Astrocyte of the spinal cord (primary cell): ENCODE results near the gene LPP.

Experiments used
- DNase-seq: peaks from one replicate; pipeline ENCODE4 v3.0.0; 2011; ENCODE audit warnings: low read depth, low spot score
- H3K4me3 ChIP-seq: 2 replicates; pipeline ENCODE4 v1.5.1; 2011; ENCODE audit warnings: low read depth, mild to moderate bottlenecking, low read length, moderate library complexity
- CTCF ChIP-seq: IDR thresholded peaks from 2 replicates; pipeline ENCODE4 v1.5.1; 2012; ENCODE audit warnings: low read depth, mild to moderate bottlenecking, low read length, inconsistent platforms
- in situ Hi-C: cut with HindIII; loops from 2 replicates; pipeline ENCODE4 v1.10.0; 2017; ENCODE audit warnings: low sequenced_read_pairs

The LPP gene

GRCh38 chr3:188742755-188743550 lies 589.0 kb downstream of the LPP start:
- in situ Hi-C loops: no loop called here
- DNase-seq: no peak
- no peak overlapping the region for H3K4me3 ChIP-seq
- no peak for TF ChIP-seq CTCF

- no peak overlapping the region for H3K4me3 ChIP-seq
- in situ Hi-C loops: no loop called here
- no peak for DNase-seq
- no peak for TF ChIP-seq CTCF
Measured at GRCh38 chr3:188744166-188744565, 590.2 kb downstream of the LPP start.

GRCh38 chr3:188745031-188745430 lies 591.1 kb downstream of the LPP start:
- no peak for DNase-seq
- no peak overlapping the region for H3K4me3 ChIP-seq
- TF ChIP-seq CTCF: no peak
- in situ Hi-C loops: no loop called here

GRCh38 chr3:188746291-188746783 lies 592.4 kb downstream of the LPP start:
- no peak for TF ChIP-seq CTCF
- DNase-seq: no peak
- in situ Hi-C loops: no loop called here
- H3K4me3 ChIP-seq: no peak overlapping the region

GRCh38 chr3:188747489-188747888 lies 593.5 kb downstream of the LPP start:
- in situ Hi-C loops: no loop called here
- no peak for TF ChIP-seq CTCF
- no peak for DNase-seq
- H3K4me3 ChIP-seq: no peak overlapping the region

- DNase-seq: no peak
- H3K4me3 ChIP-seq: no peak overlapping the region
- in situ Hi-C loops: no loop called here
- TF ChIP-seq CTCF: peak; percentile 43
Measured at GRCh38 chr3:188749010-188749617, 595.2 kb downstream of the LPP start.
